Endothelial cell of umbilical vein (primary cell): Measurements from ENCODE around the gene RUFY3. TPM values are rescaled to one million over a fixed set of nuclear protein-coding genes. Genes with fewer than 3 reads are reported as not detected.

Source experiments
- BruUV-seq: library from RNA; stranded (reverse); fragments of 400-500 nt; replicated peaks from 2 replicates; lab custom pipeline; 2021; lab: Mats Ljungman, UMichigan
- CTCF ChIA-PET: fragments of 300-600, 350-600 bp; sonication (Branson Sonifier 250); formaldehyde crosslinking; loops from one replicate; lab custom pipeline; 2021; ENCODE audit warnings: antibody characterized with exemption, inconsistent platforms; lab: Charles Lee
- POLR2A ChIA-PET: fragments of 300-600, 350-600 bp; sonication (Branson Sonifier 250); formaldehyde crosslinking; loops from one replicate; lab custom pipeline; 2021; ENCODE audit warnings: antibody characterized with exemption, inconsistent platforms; lab: Charles Lee
- DNase-seq: peaks from one replicate; pipeline ENCODE4 v3.0.0-alpha.2; 2011; ENCODE audit warnings: low read depth, low spot score
- FAIRE-seq: peaks from 2 replicates; lab custom pipeline; 2011; peaks lifted over from hg19 to GRCh38; lab: Jason Lieb, UNC
- H2AFZ ChIP-seq: 2 replicates; pipeline ENCODE4 v1.6.0; 2012; ENCODE audit warnings: low read depth, low read length, control low read depth, inconsistent platforms
- H3K27ac ChIP-seq: 2 replicates; pipeline ENCODE4 v1.5.1; 2011; ENCODE audit warnings: low read depth, mild to moderate bottlenecking, control low read depth, low read length, moderate library complexity; ENCODE audit not compliant: insufficient read depth
- H3K27me3 ChIP-seq, 2 experiments: 2 replicates each; pipeline versions ENCODE4 v1.6.0 to v1.6.1; 2011; ENCODE audit warnings: low read length in 2 of 2, mixed read lengths in 1 of 2; ENCODE audit not compliant: control insufficient read depth in 2 of 2, insufficient read depth in 2 of 2
- H3K36me3 ChIP-seq, 2 experiments: 2 replicates in 1 of 2; 3 replicates in 1 of 2; pipeline ENCODE4 v1.5.1; 2011; ENCODE audit warnings: low read length in 2 of 2, mild to moderate bottlenecking in 1 of 2, moderate library complexity in 1 of 2; ENCODE audit not compliant: control insufficient read depth in 2 of 2, insufficient read depth in 2 of 2; ENCODE audit errors: extremely low read depth in 1 of 2
- H3K4me1 ChIP-seq: 3 replicates; pipeline ENCODE4 v1.5.1; 2011; ENCODE audit warnings: mild to moderate bottlenecking, low read length; ENCODE audit not compliant: control insufficient read depth, insufficient read depth; ENCODE audit errors: extremely low read depth
- H3K4me2 ChIP-seq: 2 replicates; pipeline ENCODE4 v1.6.1; 2011; ENCODE audit warnings: low read length, control low read depth, mixed read lengths; ENCODE audit not compliant: insufficient read depth
- H3K4me3 ChIP-seq, 3 experiments: fragments of 200-600 bp in 1 of 3; sonication (generic), shearing (Covaris generic) in 1 of 3; replicated peaks in 1 of 3; 2 replicates each; pipeline ENCODE4 v1.5.1; 2011 to 2016; ENCODE audit warnings: control low read depth in 3 of 3, low read length in 3 of 3, mild to moderate bottlenecking in 2 of 3, inconsistent platforms in 1 of 3, low read depth in 1 of 3, moderate library complexity in 1 of 3; ENCODE audit not compliant: insufficient read depth in 1 of 3
- H3K79me2 ChIP-seq: 2 replicates; pipeline ENCODE4 v1.6.0; 2012; ENCODE audit warnings: low read length, inconsistent platforms; ENCODE audit not compliant: control insufficient read depth, insufficient read depth
- H3K9ac ChIP-seq: replicated peaks from 2 replicates; pipeline ENCODE3; 2011; ENCODE audit warnings: low read length, control low read depth; ENCODE audit not compliant: insufficient read depth; ENCODE audit errors: extremely low read depth
- H3K9me1 ChIP-seq: replicated peaks from 3 replicates; pipeline ENCODE4 v1.6.0; 2011; ENCODE audit warnings: mild to moderate bottlenecking, low read length; ENCODE audit not compliant: control insufficient read depth, insufficient read depth; ENCODE audit errors: extremely low read depth
- H3K9me3 ChIP-seq: replicated peaks from 2 replicates; pipeline ENCODE4 v1.5.1; 2012; ENCODE audit warnings: low read length, inconsistent platforms; ENCODE audit not compliant: control insufficient read depth, insufficient read depth
- H4K20me1 ChIP-seq: replicated peaks from 2 replicates; pipeline ENCODE3; 2011; ENCODE audit warnings: mild to moderate bottlenecking, low read length; ENCODE audit not compliant: control insufficient read depth, insufficient read depth; ENCODE audit errors: extremely low read depth
- CTCF ChIP-seq, 2 donors: IDR thresholded peaks; 1 replicate in 1 of 2; 2 replicates in 1 of 2; pipeline ENCODE4 v1.5.1; 2011; ENCODE audit warnings: low read length in 2 of 2, mild to moderate bottlenecking in 2 of 2, moderate library complexity in 2 of 2, control low read depth in 1 of 2, inconsistent platforms in 1 of 2, low read depth in 1 of 2; ENCODE audit not compliant: insufficient read depth in 1 of 2; ENCODE audit errors: extremely low read depth in 1 of 2
- EZH2 ChIP-seq: IDR thresholded peaks from 2 replicates; pipeline ENCODE4 v1.6.1; 2012; ENCODE audit warnings: borderline replicate concordance, low read depth, mild to moderate bottlenecking, moderate library complexity, low read length, inconsistent platforms; ENCODE audit not compliant: severe bottlenecking
- FOS ChIP-seq: IDR thresholded peaks from 2 replicates; pipeline ENCODE4 v1.6.1; 2011; ENCODE audit warnings: mild to moderate bottlenecking, low read length, moderate library complexity, borderline replicate concordance; ENCODE audit not compliant: insufficient read depth
- GATA2 ChIP-seq: IDR thresholded peaks from 2 replicates; pipeline ENCODE4 v1.7.0; 2011; ENCODE audit warnings: low read depth, mild to moderate bottlenecking, moderate library complexity, mixed read lengths, low read length; ENCODE audit not compliant: insufficient read length, insufficient read depth
- JUN ChIP-seq: IDR thresholded peaks from 2 replicates; pipeline ENCODE4 v1.6.1; 2011; ENCODE audit warnings: borderline replicate concordance, low read depth; ENCODE audit not compliant: insufficient read length, insufficient read depth
- MAX ChIP-seq: IDR thresholded peaks from 2 replicates; pipeline ENCODE4 v1.6.1; 2011; ENCODE audit not compliant: insufficient read depth, insufficient read length
- MYC ChIP-seq: IDR thresholded peaks from one replicate; pipeline ENCODE4 v1.6.1; 2011; ENCODE audit warnings: mild to moderate bottlenecking, low read depth, low read length
- POLR2A ChIP-seq: IDR thresholded peaks from 2 replicates; pipeline ENCODE4 v1.6.1; 2012; ENCODE audit warnings: low read depth, mild to moderate bottlenecking, control low read depth, low read length
- POLR2AphosphoS5 ChIP-seq: IDR thresholded peaks from 2 replicates; pipeline ENCODE4 v1.6.1; 2012; ENCODE audit warnings: low read depth, mild to moderate bottlenecking, control low read depth, low read length, moderate library complexity; ENCODE audit not compliant: insufficient read depth
- dilution Hi-C: fragments of 300-500 bp; cut with MboI; formaldehyde crosslinking; loops from one replicate; pipeline ENCODE4 v1.15.0; 2019; ENCODE audit warnings: low sequenced_read_pairs; ENCODE audit not compliant: extremely low pct_ligation_motif_present
- intact Hi-C: fragments of 100-400 bp; cut with micrococcal nuclease; formaldehyde crosslinking; loops from one replicate; pipeline ENCODE4 v1.10.0; 2022
- polyA plus RNA-seq, 4 experiments: library from polyadenylated mRNA; depleted of rRNA in 3 of 4; stranded (reverse) in 3 of 4; unstranded in 1 of 4; fragments of >200 nt; gene quantifications; 2 replicates each; pipeline versions ENCODE4 v1.2.1 to v1.2.3, GENCODE V29; 2011 to 2012; ENCODE audit warnings: missing spikeins in 1 of 4
- total RNA-seq: library from RNA; stranded (reverse); gene quantifications from 2 replicates; pipeline ENCODE4 v1.2.3, GENCODE V29; 2021

RUFY3 gene
- total and polyA plus RNA-seq, 2 donors (not counting 3 experiments of a cell fraction or from before 2014, with no cell fraction given), result 10.0 to 52.8 TPM

GRCh38 chr4:70761276-70761816, 39.6 kb downstream of the RUFY3 start:
- intact Hi-C loops (no loop called here), dilution Hi-C loops (no loop called here)
- Histone ChIP-seq H3K4me1 (no peaks in the 10 kb centered on the region), H4K20me1 (no peaks in the 10 kb centered on the region), H3K9ac (no peak overlapping the region), H2AFZ (no peak overlapping the region), H3K4me2 (no peak overlapping the region), H3K79me2 (peaks cover 2% of the 10 kb centered on the region), H3K27ac (no peak overlapping the region), H3K4me3 (no peak overlapping the region), H3K36me3 (no peaks in the 10 kb centered on the region), H3K27me3 (no peaks in the 10 kb centered on the region), H3K9me1 (no peaks in the 10 kb centered on the region), H3K9me3 (no peaks in the 10 kb centered on the region)
- DNase-seq, result no peak
- TF ChIP-seq EZH2 (no peak), POLR2AphosphoS5 (no peak), MAX (no peak), CTCF (IDR thresholded peaks at IDR 0.05; ENCODE audit: extremely low read depth in 1 of 2, insufficient read depth in 1 of 2, low read depth in 1 of 2, low read length in 2 of 2) (no peak), GATA2 (no peak), JUN (no peak), FOS (no peak), POLR2A (no peak), MYC (no peak)
- POLR2A ChIA-PET, result no interaction called here
- CTCF ChIA-PET, result interaction anchor here (1.6 kb wide), 1 partner anchor 18 kb away, joined by 3 read pairs; no protein-coding TSS in a partner anchor
- FAIRE-seq, result no peak
- BruUV-seq, result no TSS peak
